SU-DHL-6 (cell line): Measurements from ENCODE around the gene SLC22A1.

Experiments used
- CTCF ChIP-seq: fragments of 200-600 bp; sonication (generic); IDR thresholded peaks from one replicate; pipeline ENCODE4 v1.5.1; 2017; ENCODE audit warnings: antibody characterized with exemption, mild to moderate bottlenecking, low read length, moderate library complexity; ENCODE audit not compliant: insufficient read depth, poor library complexity, severe bottlenecking
- EZH2phosphoT487 ChIP-seq: fragments of 200-600 bp; sonication (generic), shearing (Covaris generic); conservative IDR thresholded peaks from 2 replicates; pipeline ENCODE4 v1.6.1; 2018; ENCODE audit warnings: mild to moderate bottlenecking, antibody characterized with exemption, low read length, moderate library complexity, mixed read lengths

- TF ChIP-seq CTCF = no peak
- no peak for TF ChIP-seq EZH2phosphoT487
These were observed 15.7 kb downstream of the SLC22A1 start for GRCh38 chr6:160137130-160137988.
